ENCODE measurements around the gene RNASEH2A. TPM values are rescaled to one million over a fixed set of nuclear protein-coding genes. Genes with fewer than 3 reads are reported as not detected.

Gene RNASEH2A
- total RNA-seq, 3 donors from 2014 or later: 5.5 to 12.4 (median 6.5) TPM

DNA sequence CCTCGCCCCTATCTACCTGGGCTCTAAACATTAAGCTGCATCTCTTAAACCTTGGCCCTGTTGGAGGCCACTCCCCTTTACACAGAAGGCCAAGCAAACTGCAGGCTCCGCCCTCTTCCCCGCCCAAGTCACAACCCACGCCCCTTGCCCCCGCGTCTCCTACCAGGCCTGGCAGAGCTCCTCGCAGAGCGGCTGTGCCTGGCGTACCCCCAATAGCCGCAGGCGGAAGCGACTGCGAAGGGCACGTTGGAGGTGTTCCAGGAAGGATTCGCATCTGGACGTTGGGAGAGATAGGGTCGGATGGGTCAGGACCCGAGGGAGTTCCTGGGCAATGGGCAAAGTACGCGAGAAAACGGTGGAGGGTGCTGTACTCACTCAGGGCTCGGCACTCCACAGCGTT lies 22.1 kb downstream of the RNASEH2A start:
- Histone ChIP-seq H3K4me1 (ENCODE audit: low read depth) (peaks cover 8% of the 10 kb centered on the region), H3K9me3 (no peaks in the 10 kb centered on the region), H3K36me3 (ENCODE audit: low read depth) (no peaks in the 10 kb centered on the region), H3K4me3 (no peak overlapping the region)
- intact Hi-C loops (cut with DNase I, micrococcal nuclease): no loop called here
- peak; percentile 68 for ATAC-seq
- TF ChIP-seq, protein P1, sequence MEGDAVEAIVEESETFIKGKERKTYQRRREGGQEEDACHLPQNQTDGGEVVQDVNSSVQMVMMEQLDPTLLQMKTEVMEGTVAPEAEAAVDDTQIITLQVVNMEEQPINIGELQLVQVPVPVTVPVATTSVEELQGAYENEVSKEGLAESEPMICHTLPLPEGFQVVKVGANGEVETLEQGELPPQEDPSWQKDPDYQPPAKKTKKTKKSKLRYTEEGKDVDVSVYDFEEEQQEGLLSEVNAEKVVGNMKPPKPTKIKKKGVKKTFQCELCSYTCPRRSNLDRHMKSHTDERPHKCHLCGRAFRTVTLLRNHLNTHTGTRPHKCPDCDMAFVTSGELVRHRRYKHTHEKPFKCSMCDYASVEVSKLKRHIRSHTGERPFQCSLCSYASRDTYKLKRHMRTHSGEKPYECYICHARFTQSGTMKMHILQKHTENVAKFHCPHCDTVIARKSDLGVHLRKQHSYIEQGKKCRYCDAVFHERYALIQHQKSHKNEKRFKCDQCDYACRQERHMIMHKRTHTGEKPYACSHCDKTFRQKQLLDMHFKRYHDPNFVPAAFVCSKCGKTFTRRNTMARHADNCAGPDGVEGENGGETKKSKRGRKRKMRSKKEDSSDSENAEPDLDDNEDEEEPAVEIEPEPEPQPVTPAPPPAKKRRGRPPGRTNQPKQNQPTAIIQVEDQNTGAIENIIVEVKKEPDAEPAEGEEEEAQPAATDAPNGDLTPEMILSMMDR (IDR thresholded peaks at IDR 0.05): no peak
- peak; percentile 62 to 76 (median 73) for DNase-seq

DNA sequence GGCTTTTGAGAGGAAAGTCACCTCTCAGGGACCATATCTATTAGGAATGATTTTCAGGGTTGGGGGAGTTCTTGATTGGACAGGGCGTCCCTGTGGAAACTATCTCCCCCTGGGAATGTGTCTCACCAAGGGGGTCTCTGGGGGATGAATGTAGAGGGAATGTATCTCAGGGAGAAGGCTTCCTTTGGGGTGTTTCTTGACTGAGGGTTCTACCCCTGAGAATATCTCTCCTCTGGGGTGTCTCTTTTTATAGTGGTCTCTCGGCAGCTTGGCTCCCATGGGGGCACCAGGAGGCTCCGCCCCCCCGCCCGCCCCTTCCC lies 27.0 kb downstream of the RNASEH2A start:
- H3K4me1 ChIP-seq (ENCODE audit: low read depth): peaks cover 9% of the 10 kb centered on the region
- H3K9me3 ChIP-seq: no peaks in the 10 kb centered on the region
- no peaks in the 10 kb centered on the region for H3K36me3 ChIP-seq (ENCODE audit: low read depth)
- H3K4me3 ChIP-seq: no peak overlapping the region
- TF ChIP-seq, protein P1 (IDR thresholded peaks at IDR 0.05): no peak
- intact Hi-C loops (cut with DNase I, micrococcal nuclease): no loop called here
- DNase-seq (no peak), ATAC-seq (no peak)

DNA sequence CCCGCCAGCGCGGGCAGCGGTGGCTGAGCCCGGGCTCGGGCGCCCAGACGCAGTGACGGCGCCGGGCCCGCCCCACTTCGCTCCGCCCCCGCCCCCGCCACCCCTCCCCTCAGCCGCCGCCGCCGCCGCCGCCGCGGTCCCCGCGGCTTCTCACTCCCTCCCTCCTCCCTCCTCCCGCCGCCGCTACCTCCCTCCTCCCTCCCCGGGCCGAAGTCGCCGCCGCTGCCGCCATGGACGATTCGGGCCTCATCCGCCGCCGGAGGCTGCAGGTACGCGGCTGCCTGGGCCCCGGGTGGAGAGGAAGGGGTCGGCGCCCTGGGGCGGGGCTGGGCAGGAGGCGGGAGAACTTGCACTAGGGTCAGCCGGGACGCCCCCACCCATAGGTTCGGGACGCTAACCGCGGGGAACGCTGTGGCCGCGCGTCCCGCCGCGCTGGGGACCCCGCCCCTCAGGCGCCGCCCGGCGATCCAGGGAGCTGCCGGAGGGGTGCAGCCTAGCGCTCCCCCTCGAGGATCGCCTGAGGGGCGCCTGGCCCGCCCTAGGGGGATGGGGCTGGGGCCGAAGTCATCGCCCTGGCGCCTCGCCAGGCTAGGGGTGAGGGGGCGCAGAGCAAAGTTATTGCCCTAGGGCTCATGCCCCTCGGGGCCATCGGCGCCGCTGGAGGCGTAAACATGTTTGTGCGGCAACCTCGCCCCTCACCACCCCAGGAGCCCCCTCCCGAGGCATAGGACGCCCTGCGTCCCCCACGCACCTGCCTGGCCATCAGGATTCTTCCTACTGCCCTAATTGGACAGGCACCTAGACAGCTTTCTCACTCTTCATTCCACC lies 27.6 kb downstream of the RNASEH2A start:
- no peaks in the 10 kb centered on the region for H3K9me3 ChIP-seq
- peak; percentile 12 for ATAC-seq
- intact Hi-C loops (cut with DNase I, micrococcal nuclease): no loop called here
- peak in 2 of 3 donors; percentile 54 to 57 for DNase-seq
- TF ChIP-seq, protein P1 (IDR thresholded peaks at IDR 0.05): no peak
- H3K4me3 ChIP-seq: no peak overlapping the region
- H3K36me3 ChIP-seq (ENCODE audit: low read depth): no peaks in the 10 kb centered on the region
- peaks cover 10% of the 10 kb centered on the region for H3K4me1 ChIP-seq (ENCODE audit: low read depth)

DNA sequence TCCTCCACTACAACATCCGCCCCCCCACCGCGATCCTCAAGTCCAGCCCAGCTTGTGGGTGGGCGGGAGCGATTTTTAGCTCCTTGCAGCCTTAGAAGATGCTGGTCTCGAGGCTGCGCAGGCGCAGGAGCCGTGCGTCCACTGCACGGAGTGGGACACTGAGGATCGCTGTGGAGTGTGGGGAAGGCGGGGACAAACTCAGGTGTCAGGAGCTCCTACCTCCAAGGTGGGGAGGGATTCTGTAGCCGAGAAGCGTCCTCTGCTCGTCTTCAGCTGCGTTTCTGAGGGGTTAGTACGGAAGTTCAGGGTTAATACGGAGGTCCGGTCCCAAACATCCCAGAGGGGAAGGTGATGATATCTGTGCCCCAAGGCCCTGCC lies 28.2 kb downstream of the RNASEH2A start, which contains the start of gene RTBDN:
Gene RTBDN (minus strand): TSS at position 14 of the 378 bp plus-strand sequence. CDS start 4,600 bp downstream, outside the sequence.
- Histone ChIP-seq H3K4me1 (ENCODE audit: low read depth) (peaks cover 10% of the 10 kb centered on the region), H3K4me3 (no peak within 1 kb of the TSS)

GRCh38 chr19:12834976-12835757 lies 28.8 kb downstream of the RNASEH2A start:
- no peak overlapping the region for H3K4me3 ChIP-seq
- ATAC-seq (peak; percentile 36), DNase-seq (peak in 2 of 3 donors; percentile 46 to 58)
- intact Hi-C loops (cut with DNase I, micrococcal nuclease): no loop called here
- H3K9me3 ChIP-seq: no peaks in the 10 kb centered on the region
- TF ChIP-seq, protein P1 (IDR thresholded peaks at IDR 0.05): no peak
- H3K4me1 ChIP-seq (ENCODE audit: low read depth): peaks cover 10% of the 10 kb centered on the region
- H3K36me3 ChIP-seq (ENCODE audit: low read depth): no peaks in the 10 kb centered on the region

More for the DNA sequence above, 28.2 kb downstream of the RNASEH2A start, which contains the start of gene RTBDN:
- Histone ChIP-seq H3K9me3 (no peaks in the 10 kb centered on the region), H3K36me3 (ENCODE audit: low read depth) (no peaks in the 10 kb centered on the region)
- intact Hi-C loops (cut with DNase I, micrococcal nuclease): no loop called here
- TF ChIP-seq, protein P1 (IDR thresholded peaks at IDR 0.05): no peak
- DNase-seq: no peak
- ATAC-seq: no peak

Data from mucosa of descending colon (tissue), 3 donors.